H1 (cell line): ENCODE data around the gene KCNH8. TPM values are rescaled to one million over a fixed set of nuclear protein-coding genes. Genes with fewer than 3 reads are reported as not detected.

ENCODE experiments used
- CTCF ChIA-PET: fragments of 300-600 bp; sonication (Branson Sonifier 250); formaldehyde crosslinking; loops from one replicate; lab custom pipeline; 2021; ENCODE audit not compliant: partially characterized antibody; lab: Charles Lee
- POLR2A ChIA-PET: fragments of 300-600 bp; sonication (Branson Sonifier 250); formaldehyde crosslinking; loops from one replicate; lab custom pipeline; 2021; ENCODE audit warnings: inconsistent platforms; ENCODE audit not compliant: partially characterized antibody; lab: Charles Lee
- DNase-seq, 2 experiments: peaks; one replicate each; pipeline versions ENCODE4 v3.0.0 to v3.0.0-alpha.2; 2010 to 2022; ENCODE audit warnings: low spot score in 2 of 2, low read depth in 1 of 2, mixed read lengths in 1 of 2
- FAIRE-seq: peaks from 2 replicates; lab custom pipeline; 2011; peaks lifted over from hg19 to GRCh38; lab: Jason Lieb, UNC
- H2AFZ ChIP-seq: 2 replicates; pipeline ENCODE4 v1.8.1; 2012; ENCODE audit warnings: low read length, inconsistent platforms
- H2AK5ac ChIP-seq: 2 replicates; pipeline ENCODE4 v1.6.1; 2013; ENCODE audit warnings: low read depth, low read length
- H2BK120ac ChIP-seq: replicated peaks from 2 replicates; pipeline ENCODE3; 2013; ENCODE audit warnings: low read depth, low read length, inconsistent platforms
- H2BK12ac ChIP-seq: 2 replicates; pipeline ENCODE4 v1.6.1; 2013; ENCODE audit warnings: low read depth, low read length
- H2BK15ac ChIP-seq: 2 replicates; pipeline ENCODE4 v1.6.1; 2013; ENCODE audit warnings: low read length
- H2BK20ac ChIP-seq: 2 replicates; pipeline ENCODE4 v1.6.1; 2013; ENCODE audit warnings: low read length
- H2BK5ac ChIP-seq: 2 replicates; pipeline ENCODE4 v1.6.1; 2013; ENCODE audit warnings: low read depth, low read length
- H3K14ac ChIP-seq: 2 replicates; pipeline ENCODE4 v1.6.1; 2013; ENCODE audit warnings: inconsistent platforms; ENCODE audit not compliant: insufficient read length
- H3K18ac ChIP-seq: 2 replicates; pipeline ENCODE4 v1.6.1; 2013; ENCODE audit warnings: low read length; ENCODE audit errors: extremely low read depth
- H3K23ac ChIP-seq: 2 replicates; pipeline ENCODE4 v1.6.1; 2013; ENCODE audit warnings: inconsistent platforms; ENCODE audit not compliant: insufficient read length
- H3K23me2 ChIP-seq: 2 replicates; pipeline ENCODE4 v1.6.1; 2013; ENCODE audit warnings: low read depth, low read length
- H3K27ac ChIP-seq: 2 replicates; pipeline ENCODE4 v1.6.1; 2011; ENCODE audit warnings: low read depth, low read length, inconsistent platforms
- H3K27me3 ChIP-seq, 4 experiments: replicated peaks in 1 of 4; 1 replicate in 1 of 4; 2 replicates in 3 of 4; pipeline versions ENCODE4 v1.6.1 to v1.8.1; 2011 to 2013; ENCODE audit warnings: low read length in 3 of 4, mild to moderate bottlenecking in 3 of 4, inconsistent platforms in 2 of 4, mixed read lengths in 2 of 4, moderate library complexity in 1 of 4; ENCODE audit not compliant: control insufficient read depth in 3 of 4, insufficient read depth in 3 of 4; ENCODE audit errors: extremely low read depth in 1 of 4
- H3K36me3 ChIP-seq, 4 experiments: 2 replicates each; pipeline versions ENCODE4 v1.6.1 to v1.8.1; 2011 to 2013; ENCODE audit warnings: mild to moderate bottlenecking in 4 of 4, low read length in 3 of 4, moderate library complexity in 2 of 4, control low read depth in 1 of 4, inconsistent platforms in 1 of 4; ENCODE audit not compliant: insufficient read depth in 4 of 4, control insufficient read depth in 2 of 4
- H3K4ac ChIP-seq: replicated peaks from 2 replicates; pipeline ENCODE3; 2013; ENCODE audit warnings: low read length, low read depth, mixed read lengths, inconsistent platforms; ENCODE audit not compliant: insufficient read length
- H3K4me1 ChIP-seq, 4 experiments: replicated peaks in 1 of 4; 1 replicate in 1 of 4; 2 replicates in 3 of 4; pipeline versions ENCODE4 v1.6.1 to v1.8.1; 2011 to 2013; ENCODE audit warnings: low read length in 3 of 4, inconsistent platforms in 2 of 4, mixed read lengths in 1 of 4; ENCODE audit not compliant: insufficient read depth in 4 of 4, control insufficient read depth in 3 of 4
- H3K4me2 ChIP-seq, 2 experiments: 2 replicates each; pipeline versions ENCODE4 v1.6.1 to v1.8.1; 2011 to 2013; ENCODE audit warnings: low read depth in 2 of 2, low read length in 2 of 2, control low read depth in 1 of 2, inconsistent platforms in 1 of 2, mild to moderate bottlenecking in 1 of 2; ENCODE audit not compliant: insufficient read depth in 1 of 2
- H3K4me3 ChIP-seq, 4 experiments: fragments of 200-600, 300-600 bp in 1 of 4; sonication (generic), shearing (Covaris generic), sonication (Bioruptor Twin) in 1 of 4; 2 replicates each; pipeline versions ENCODE4 v1.5.1 to v1.8.1; 2011 to 2016; ENCODE audit warnings: low read length in 4 of 4, low read depth in 3 of 4, control low read depth in 2 of 4, inconsistent platforms in 2 of 4, mild to moderate bottlenecking in 2 of 4, mixed read lengths in 1 of 4, moderate library complexity in 1 of 4; ENCODE audit not compliant: insufficient read depth in 2 of 4; ENCODE audit errors: extremely low read depth in 1 of 4
- H3K56ac ChIP-seq: replicated peaks from 2 replicates; pipeline ENCODE3; 2013; ENCODE audit warnings: low read depth, mild to moderate bottlenecking, mixed read lengths, low read length, inconsistent platforms; ENCODE audit not compliant: insufficient read length
- H3K79me1 ChIP-seq: 2 replicates; pipeline ENCODE4 v1.6.1; 2013; ENCODE audit warnings: low read depth, low read length, control low read depth
- H3K79me2 ChIP-seq, 2 experiments: 2 replicates each; pipeline versions ENCODE4 v1.6.1 to v1.8.1; 2012 to 2013; ENCODE audit warnings: low read length in 2 of 2, mild to moderate bottlenecking in 2 of 2, inconsistent platforms in 1 of 2; ENCODE audit not compliant: insufficient read depth in 2 of 2, control insufficient read depth in 1 of 2
- H3K9ac ChIP-seq, 4 experiments: replicated peaks in 1 of 4; 1 replicate in 1 of 4; 2 replicates in 3 of 4; pipeline versions ENCODE4 v1.6.1 to v1.8.1; 2011 to 2013; ENCODE audit warnings: low read depth in 3 of 4, low read length in 3 of 4, control low read depth in 2 of 4, mild to moderate bottlenecking in 2 of 4, moderate library complexity in 2 of 4, inconsistent platforms in 1 of 4; ENCODE audit errors: extremely low read depth in 1 of 4
- H3K9me3 ChIP-seq, 2 experiments: 2 replicates each; pipeline versions ENCODE4 v1.6.1 to v1.8.1; 2012 to 2013; ENCODE audit warnings: mild to moderate bottlenecking in 2 of 2, moderate library complexity in 2 of 2, control low read depth in 1 of 2, inconsistent platforms in 1 of 2, low read depth in 1 of 2, low read length in 1 of 2, mixed read lengths in 1 of 2; ENCODE audit not compliant: insufficient read depth in 2 of 2
- H4K20me1 ChIP-seq, 2 experiments: replicated peaks in 1 of 2; 2 replicates each; pipeline versions ENCODE3 to v1.8.1; 2011 to 2013; ENCODE audit warnings: inconsistent platforms in 2 of 2, low read length in 2 of 2, mild to moderate bottlenecking in 1 of 2; ENCODE audit not compliant: insufficient read depth in 2 of 2, control insufficient read depth in 1 of 2
- H4K5ac ChIP-seq: 2 replicates; pipeline ENCODE4 v1.6.1; 2013; ENCODE audit warnings: low read length, low read depth, mixed read lengths, inconsistent platforms; ENCODE audit not compliant: insufficient read length
- H4K8ac ChIP-seq: 2 replicates; pipeline ENCODE4 v1.8.0; 2013; ENCODE audit warnings: mild to moderate bottlenecking, moderate library complexity, low read length, inconsistent platforms; ENCODE audit not compliant: insufficient read depth; ENCODE audit errors: extremely low read depth
- H4K91ac ChIP-seq: replicated peaks from 2 replicates; pipeline ENCODE3; 2013; ENCODE audit warnings: low read length, mixed read lengths, inconsistent platforms; ENCODE audit not compliant: insufficient read length
- CBX8 ChIP-seq: fragments of 300-800, 300-1000 bp; sonication (generic); IDR thresholded peaks from 2 replicates; pipeline ENCODE4 v1.7.1; 2016; ENCODE audit warnings: low read depth, low read length, borderline replicate concordance
- CEBPB ChIP-seq: IDR thresholded peaks from 2 replicates; pipeline ENCODE4 v1.6.1; 2012; ENCODE audit warnings: low read depth, low read length
- E2F6 ChIP-seq: IDR thresholded peaks from 2 replicates; pipeline ENCODE4 v1.6.1; 2012; ENCODE audit warnings: inconsistent platforms
- FOSL1 ChIP-seq: IDR thresholded peaks from 2 replicates; pipeline ENCODE4 v1.6.1; 2011; ENCODE audit warnings: mild to moderate bottlenecking, low read depth, low read length, moderate library complexity; ENCODE audit not compliant: insufficient read depth
- HDAC2 ChIP-seq, 2 experiments: fragments of 300-600 bp in 1 of 2; sonication (generic) in 1 of 2; IDR thresholded peaks; 2 replicates each; pipeline ENCODE4 v1.6.1; 2011 to 2012; ENCODE audit warnings: low read depth in 2 of 2, low read length in 2 of 2, mild to moderate bottlenecking in 2 of 2, moderate library complexity in 2 of 2, borderline replicate concordance in 1 of 2, inconsistent platforms in 1 of 2
- MAFK ChIP-seq: IDR thresholded peaks from 2 replicates; pipeline ENCODE4 v1.6.1; 2012; ENCODE audit warnings: low read depth, mild to moderate bottlenecking, improper control_type of control experiment, low read length
- PHF8 ChIP-seq: fragments of 200-600 bp; sonication (generic); conservative IDR thresholded peaks from 2 replicates; pipeline ENCODE4 v1.7.1; 2012; ENCODE audit warnings: low read depth, mild to moderate bottlenecking, inconsistent platforms, low read length, moderate library complexity
- POU5F1 ChIP-seq: IDR thresholded peaks from 2 replicates; pipeline ENCODE4 v1.6.1; 2011; ENCODE audit warnings: low read depth, mild to moderate bottlenecking, low read length, moderate library complexity
- RNF2 ChIP-seq: fragments of 200-900, 300-1000 bp; sonication (generic); IDR thresholded peaks from 2 replicates; pipeline ENCODE4 v1.7.1; 2016; ENCODE audit warnings: borderline replicate concordance, low read depth, mild to moderate bottlenecking, antibody characterized with exemption, low read length; ENCODE audit not compliant: poor library complexity, severe bottlenecking; ENCODE audit errors: missing control alignments
- ZNF274 ChIP-seq: IDR thresholded peaks from 2 replicates; pipeline ENCODE4 v1.7.0; 2012; ENCODE audit warnings: low read length, borderline replicate concordance; ENCODE audit errors: extremely low read depth
- WGBS, 2 experiments: shearing (Covaris generic) in 1 of 2; methylation state at CpG; one replicate each; pipeline versions ENCODE4 v1.1.6 to v1.1.7; 2013 to 2015; ENCODE audit warnings: low lambda C conversion rate in 2 of 2, mixed read lengths in 2 of 2, inconsistent platforms in 1 of 2, low coverage in 1 of 2, missing lambda C conversion rate in 1 of 2; ENCODE audit not compliant: insufficient replicate concordance in 2 of 2, insufficient coverage in 1 of 2, insufficient read length in 1 of 2; ENCODE audit errors: extremely low coverage in 1 of 2, missing lambda C conversion rate in 1 of 2; 5-methylcytosine and 5-hydroxymethylcytosine counted together
- polyA plus RNA-seq, 7 experiments: library from polyadenylated mRNA; depleted of rRNA in 3 of 7; stranded (reverse) in 5 of 7; unstranded in 2 of 7; fragments of >200 nt in 5 of 7; fragments of 200-250 nt in 2 of 7; gene quantifications; 1 replicate in 5 of 7; 2 replicates in 1 of 7; 4 replicates in 1 of 7; pipeline versions ENCODE4 v1.2.1 to v1.2.3, GENCODE V29; 2011 to 2013; ENCODE audit warnings: missing spikeins in 2 of 7, mixed read lengths in 2 of 7
- total RNA-seq: library from RNA; stranded (reverse); fragmentation: NEBNext Ultra II Directional; extraction: Animal tissue kit (Norgen Biotek cat#: 25700); gene quantifications from 2 replicates; pipeline ENCODE4 v1.2.1, GENCODE V29; 2021

Gene KCNH8
- total and polyA plus RNA-seq, 2 of the 8 experiments (the other 6 are each of a cell fraction or from before 2014, with no cell fraction given): 2.2 to 2.4 TPM

GRCh38 chr3:19541284-19541683 lies 393.0 kb downstream of the KCNH8 start:
- Histone ChIP-seq H3K4me3 (no peak overlapping the region), H2AK5ac (no peak overlapping the region), H3K4me1 (no peaks in the 10 kb centered on the region), H4K91ac (no peak overlapping the region), H2AFZ (no peak overlapping the region), H3K56ac (no peak overlapping the region), H3K23ac (no peak overlapping the region), H3K79me2 (no peaks in the 10 kb centered on the region), H3K9me3 (no peaks in the 10 kb centered on the region), H2BK12ac (no peak overlapping the region), H3K36me3 (no peaks in the 10 kb centered on the region), H3K27ac (no peak overlapping the region), H3K23me2 (no peaks in the 10 kb centered on the region), H3K9ac (no peak overlapping the region), H2BK20ac (no peak overlapping the region), H2BK5ac (no peak overlapping the region), H3K79me1 (no peaks in the 10 kb centered on the region), H3K18ac (no peak overlapping the region), H2BK120ac (no peak overlapping the region), H3K4ac (no peak overlapping the region), H4K5ac (no peak overlapping the region), H3K14ac (no peak overlapping the region), H2BK15ac (no peak overlapping the region), H4K8ac (no peak overlapping the region), H3K4me2 (no peak overlapping the region), H3K27me3 (no peaks in the 10 kb centered on the region), H4K20me1 (no peaks in the 10 kb centered on the region)
- FAIRE-seq (no peak), DNase-seq (no peak)
- CTCF ChIA-PET: interaction anchor here (0.7 to 1.9 kb wide), 6 partner anchors 19 to 325 kb away, joined by 3 to 5 read pairs (median 4); no protein-coding TSS in a partner anchor
- 98% methylated on average over 2 of the region's 2 CpGs; no CpG with 5 or more reads in 1 of the 2 experiments for WGBS, 2 experiments
- TF ChIP-seq HDAC2 (IDR thresholded peaks at IDR 0.05; ENCODE audit: borderline replicate concordance in 1 of 2, low read depth in 2 of 2, low read length in 2 of 2) (no peak), CBX8 (no peak), POU5F1 (no peak), FOSL1 (no peak), RNF2 (no peak), PHF8 (no peak), MAFK (no peak), E2F6 (no peak), ZNF274 (no peak), CEBPB (no peak)
- POLR2A ChIA-PET: no interaction called here
